HG03460 (cell line): ENCODE measurements around the gene PLOD1.

Experiments used
- ATAC-seq: cut with Tn5 transposase; IDR thresholded peaks from one replicate; pipeline ENCODE4 v1.9.1; 2021; ENCODE audit not compliant: unreplicated experiment

PLOD1 gene

DNA sequence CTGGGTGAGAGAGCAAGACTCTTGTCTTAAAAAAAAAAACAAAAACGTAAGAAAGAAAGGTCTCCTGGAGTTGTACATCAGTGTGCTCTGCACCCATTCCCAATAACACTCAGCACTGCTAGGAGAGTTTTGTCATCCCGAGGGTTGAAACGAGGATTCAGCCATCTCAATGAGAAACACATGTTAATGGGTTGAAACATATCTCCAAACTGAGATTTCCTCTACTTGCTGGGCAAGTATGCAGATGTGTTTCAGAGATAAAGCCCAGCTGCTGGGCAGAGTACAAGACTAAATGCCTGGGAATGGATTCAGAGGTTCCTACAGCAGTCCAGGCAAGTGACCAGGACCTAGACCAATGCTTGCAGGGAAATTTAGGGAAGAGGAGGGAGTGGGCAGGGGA is 43.1 kb downstream of the PLOD1 start:
- no peak for ATAC-seq

DNA sequence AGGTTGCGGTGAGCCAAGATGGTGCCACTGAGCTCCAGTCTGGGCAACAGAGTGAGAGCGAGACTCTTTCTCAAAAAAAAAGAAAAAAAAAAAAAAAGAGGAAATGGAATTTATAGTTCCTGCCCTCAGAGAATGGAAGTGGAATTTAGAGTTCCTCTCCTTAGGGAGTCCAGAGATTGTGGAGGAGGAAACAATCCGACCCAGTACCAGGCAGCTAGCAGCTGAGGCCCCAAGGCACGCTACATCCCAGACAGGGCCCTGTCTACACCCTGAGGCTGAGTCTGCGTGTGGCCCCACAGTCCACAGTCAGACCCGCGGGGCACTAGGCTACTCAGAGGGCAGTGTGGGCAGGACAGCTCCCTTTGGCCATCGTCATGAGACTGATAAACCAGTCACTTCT is 43.8 kb downstream of the PLOD1 start:
- ATAC-seq = no peak

DNA sequence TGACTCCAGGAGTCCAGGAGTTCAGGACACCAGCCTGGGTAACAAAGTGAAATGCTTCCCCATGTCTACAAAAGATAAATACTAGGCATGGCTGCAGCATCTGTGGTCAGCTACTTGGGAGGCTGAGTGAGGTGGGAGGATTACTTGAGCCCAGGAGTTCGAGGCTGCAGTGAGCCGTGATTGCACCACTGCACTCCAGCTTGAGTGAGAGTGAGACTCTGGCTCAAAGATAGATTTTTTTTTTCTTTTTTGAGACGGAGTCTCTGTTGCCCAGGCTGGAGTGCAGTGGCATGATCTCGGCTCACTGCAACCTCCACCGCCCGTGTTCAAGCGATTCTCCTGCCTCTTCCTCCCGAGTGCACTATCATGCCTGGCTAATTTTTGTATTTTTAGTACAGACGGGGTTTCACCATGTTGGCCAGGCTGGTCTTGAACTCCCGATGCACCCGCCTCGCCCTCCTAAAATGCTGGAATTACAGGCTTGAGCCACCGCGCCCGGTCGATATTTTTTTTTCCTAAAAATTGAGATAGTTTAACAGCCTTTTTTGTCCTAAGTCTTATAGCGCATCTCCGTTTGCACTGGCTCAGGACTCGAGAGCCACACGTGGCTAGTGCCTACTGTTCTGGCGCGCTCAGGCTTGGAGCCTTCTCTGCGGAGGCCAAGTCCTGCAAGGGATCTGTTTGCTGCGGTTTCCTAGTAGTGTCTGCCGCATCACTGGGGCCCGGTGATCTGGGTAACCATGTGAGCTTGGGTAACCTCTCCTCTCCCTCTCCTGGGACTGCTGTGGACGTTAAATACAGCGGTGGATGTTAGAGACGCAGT is 44.7 kb downstream of the PLOD1 start:
- ATAC-seq = no peak

DNA sequence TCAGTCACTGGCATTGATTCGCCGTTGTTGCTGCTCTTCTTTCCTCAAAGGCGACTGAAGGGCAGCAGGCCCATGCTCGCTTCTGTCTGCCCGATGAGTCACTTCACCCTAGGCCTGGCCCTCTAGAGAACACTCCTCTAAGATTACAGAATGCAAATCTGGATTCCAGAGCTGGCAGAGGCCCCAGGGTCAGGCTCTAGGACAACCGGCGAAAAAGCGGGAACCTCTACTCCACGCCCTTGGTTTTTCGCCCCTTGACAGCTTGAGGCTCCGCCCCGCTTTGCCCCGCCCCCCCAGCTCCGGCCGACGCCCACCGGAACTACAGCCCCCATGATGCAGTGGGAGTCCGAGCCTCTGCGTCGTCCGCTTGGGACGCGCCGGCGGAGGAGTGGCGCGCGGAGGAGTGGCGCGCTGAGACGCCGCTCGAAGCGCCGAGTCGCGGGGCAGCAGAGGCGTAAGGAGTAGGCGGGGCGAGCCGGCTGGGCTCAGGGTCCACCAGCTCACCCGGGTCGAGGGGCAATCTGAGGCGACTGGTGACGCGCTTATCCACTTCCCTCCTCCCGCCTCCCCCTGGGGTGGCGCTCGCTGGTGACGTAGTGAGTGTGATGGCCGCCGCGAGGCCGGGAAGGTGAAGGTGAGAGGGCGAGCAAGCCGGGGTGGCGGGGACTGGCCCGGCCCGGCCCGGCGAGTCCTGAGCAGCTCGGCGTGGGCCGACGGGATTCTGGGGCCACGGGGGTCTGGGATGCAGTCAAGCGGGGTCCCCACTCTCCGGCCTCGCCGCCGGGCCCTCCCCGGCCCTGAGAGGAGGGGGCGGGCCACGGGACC is 45.5 kb downstream of the PLOD1 start, which contains the start of gene MFN2:
Gene MFN2, plus strand, starts transcription at position 594 of the 825 bp plus-strand sequence. CDS start 8,725 bp downstream, outside the sequence.
- ATAC-seq = peak; percentile 85

DNA sequence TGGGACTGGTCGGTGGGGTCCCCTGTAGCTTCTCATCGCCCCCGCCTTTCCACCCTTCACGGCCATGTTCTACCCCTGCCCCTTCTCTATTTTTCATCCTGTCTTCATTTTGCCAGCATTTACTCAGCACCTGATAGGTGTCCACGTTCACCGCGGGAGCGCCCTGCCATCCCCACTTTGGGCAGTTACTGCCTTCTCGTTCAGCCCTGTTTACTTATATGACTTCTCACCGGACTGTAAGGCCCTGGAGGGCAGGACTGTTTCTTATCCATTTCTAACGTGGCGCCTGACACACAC is 46.1 kb downstream of the PLOD1 start:
- no peak for ATAC-seq

DNA sequence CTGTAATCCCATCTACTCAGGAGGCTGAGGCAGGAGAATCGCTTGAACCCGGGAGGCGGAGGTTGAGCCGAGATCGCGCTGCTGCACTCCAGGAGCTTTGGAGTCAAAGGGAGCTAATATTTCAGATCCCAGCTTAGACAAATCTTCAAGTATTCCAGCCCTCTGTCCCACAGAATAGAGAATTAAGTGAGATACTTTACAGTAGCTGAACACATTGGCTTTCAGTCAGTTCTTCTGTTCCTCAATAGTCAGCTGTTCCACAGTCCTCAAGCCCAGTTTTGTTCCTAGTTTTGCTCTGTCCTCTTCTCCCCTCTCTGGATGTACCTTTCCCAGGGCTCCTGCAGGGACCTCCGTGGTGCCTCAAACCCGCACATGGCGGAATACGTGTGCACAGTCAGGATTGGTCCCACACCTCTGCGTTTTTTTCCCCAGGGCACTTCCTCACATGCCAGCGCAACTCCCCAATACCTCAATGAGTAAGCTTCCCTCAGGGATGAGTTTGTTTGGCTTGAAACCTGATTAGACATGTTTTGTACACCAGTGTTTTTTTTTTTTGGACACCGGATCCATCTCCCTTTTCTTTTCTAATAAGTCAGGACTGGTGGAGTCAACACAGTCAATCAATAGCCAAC is 47.0 kb downstream of the PLOD1 start:
- no peak for ATAC-seq

DNA sequence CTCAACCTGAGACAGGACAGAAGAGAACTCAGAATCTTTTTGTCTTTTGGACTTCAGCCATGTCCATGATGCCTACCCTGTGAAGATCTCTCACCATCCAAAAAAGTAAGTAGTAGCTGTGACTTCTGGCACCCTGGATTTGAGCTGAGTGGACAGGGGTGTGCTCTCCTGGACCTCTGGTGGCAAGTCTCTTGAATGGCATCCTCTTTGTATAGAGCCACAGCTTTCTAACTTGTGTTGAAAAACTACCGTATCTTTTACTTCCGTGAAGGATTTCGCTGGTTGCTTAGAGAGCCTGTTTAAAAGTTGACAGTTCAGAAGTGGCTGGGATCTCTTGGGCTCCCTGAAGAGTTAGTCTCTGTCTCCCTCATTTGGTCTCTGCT is 47.5 kb downstream of the PLOD1 start:
- ATAC-seq = no peak

DNA sequence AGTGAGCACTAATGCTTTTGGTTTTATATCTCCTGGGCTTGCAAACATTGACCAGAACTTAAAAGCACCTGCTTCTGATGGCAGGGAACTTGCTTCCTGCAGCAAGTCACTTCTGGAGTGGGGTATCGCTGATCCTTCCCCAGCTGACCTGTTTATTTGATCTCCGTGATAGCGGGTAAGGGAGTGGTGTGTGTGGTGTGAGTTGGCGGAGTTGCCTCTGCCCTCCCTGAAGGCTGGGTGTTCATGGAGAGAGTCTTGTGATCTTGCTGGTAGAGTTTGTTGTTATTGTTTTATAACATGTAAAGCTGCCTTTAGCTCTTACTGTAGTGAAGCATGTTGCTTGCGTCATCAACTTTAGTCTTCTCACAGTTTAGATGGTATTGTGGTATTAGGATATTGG is 49.6 kb downstream of the PLOD1 start:
- no peak for ATAC-seq

DNA sequence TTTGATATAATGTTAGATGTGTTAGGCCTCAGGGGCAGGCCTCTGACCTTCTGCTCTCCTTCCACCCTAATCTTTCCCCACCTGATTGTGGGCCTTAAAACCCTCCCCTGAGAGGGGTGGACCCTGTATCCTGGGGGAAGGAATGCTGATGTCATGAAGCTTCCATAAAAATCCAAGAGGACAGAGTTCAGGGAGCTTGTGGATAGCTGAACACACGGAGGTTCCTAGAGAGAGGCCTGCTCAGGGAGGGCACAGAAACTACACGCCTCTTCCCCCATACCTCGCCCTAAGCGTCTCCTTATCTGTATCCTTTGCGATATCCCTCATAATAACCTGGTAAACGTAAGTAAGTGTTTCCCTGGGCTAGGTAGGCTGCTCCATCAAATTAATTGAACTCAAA is 50.1 kb downstream of the PLOD1 start:
- ATAC-seq = no peak

DNA sequence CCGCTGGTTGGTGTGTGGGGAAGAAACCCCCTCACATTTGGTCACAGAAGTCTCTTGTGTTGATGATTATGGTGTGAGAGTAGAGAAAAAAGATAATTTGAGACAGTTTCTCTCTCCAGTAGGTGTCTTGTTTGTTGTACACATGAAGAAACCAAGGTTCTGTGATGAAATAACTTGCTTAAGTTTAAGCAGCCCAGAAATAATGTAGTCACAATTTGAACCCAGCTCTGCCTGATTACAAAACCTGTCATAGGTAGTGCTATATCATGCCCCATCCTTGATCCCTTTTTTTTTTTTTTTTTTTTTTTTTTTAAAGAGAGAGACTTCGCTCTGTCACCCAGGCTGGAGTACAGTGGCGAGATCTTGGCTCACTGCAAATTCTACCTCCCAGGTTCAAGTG is 50.7 kb downstream of the PLOD1 start:
- ATAC-seq = no peak

DNA sequence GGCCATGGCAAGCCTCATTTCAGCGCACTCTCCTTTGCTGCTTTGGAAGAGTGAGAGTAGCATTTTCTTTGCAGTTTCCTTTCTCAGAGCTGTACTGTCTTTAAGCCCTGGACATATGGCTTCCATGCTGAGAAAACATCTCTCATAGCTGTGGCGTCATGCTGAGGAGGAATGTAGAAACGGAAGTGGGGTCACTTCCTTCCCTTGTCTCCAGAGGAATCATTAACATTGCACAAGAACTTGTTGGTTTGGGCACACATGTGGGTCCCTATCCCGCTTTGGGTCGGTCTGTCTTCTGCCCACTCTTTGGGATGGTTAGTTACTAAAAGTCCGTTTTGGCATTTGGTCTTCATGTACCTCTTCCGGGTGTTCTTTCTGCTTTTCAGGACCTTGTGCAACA is 51.3 kb downstream of the PLOD1 start:
- ATAC-seq = no peak

DNA sequence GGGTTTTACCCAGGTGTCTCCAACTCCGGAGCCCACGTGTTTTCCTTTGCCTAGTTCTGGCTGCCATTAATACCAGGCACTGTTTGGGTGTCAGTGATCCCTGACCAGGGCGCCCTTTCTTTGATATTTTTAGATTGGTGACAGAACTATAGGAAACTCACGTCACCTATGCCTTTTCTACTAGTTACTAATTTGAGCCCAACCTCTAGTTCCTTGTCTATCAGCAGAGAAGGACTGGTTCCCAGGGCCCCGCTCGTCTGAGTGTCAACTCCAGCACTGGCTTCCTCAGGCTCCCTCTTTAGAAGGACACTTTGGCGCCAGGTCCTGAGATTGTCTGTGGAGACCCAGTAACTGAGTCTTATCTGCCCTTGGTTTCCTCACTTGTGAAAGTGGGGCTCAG is 55.2 kb downstream of the PLOD1 start:
- ATAC-seq = no peak

DNA sequence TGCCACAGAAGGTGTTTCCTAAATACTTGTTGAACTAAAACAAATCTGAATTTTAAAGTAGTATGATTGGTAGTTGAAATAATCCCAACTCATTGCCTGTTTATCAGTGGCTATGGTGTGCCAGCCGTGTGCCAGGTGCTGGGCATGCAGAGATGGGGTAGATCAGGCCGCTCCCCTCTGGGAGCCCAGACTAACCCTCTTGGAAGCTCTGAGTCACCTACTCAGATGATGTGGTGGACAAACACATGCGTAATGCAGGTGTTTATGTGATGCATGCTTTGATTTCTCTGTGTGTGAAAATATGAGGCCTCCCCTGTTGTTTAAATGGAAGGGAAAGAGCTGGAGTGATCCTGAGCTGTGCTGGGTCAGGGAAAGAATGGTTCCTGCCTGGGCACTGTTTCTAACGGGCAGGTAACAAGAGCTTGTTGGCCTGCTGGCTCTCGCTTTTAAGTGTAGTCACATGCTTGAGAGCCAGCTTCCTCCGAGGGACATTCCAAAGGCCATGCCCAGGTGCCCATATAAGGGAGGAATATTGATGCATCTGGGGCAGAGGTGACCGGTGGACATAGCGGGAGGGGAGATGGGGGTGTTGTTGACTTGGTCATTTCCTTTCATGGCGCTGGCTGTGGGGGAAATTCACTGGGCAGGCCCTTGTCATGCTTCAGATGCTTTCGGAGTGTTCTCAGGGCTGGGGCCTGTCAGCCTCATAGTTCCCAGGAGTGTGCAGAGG is 56.0 kb downstream of the PLOD1 start:
- no peak for ATAC-seq

DNA sequence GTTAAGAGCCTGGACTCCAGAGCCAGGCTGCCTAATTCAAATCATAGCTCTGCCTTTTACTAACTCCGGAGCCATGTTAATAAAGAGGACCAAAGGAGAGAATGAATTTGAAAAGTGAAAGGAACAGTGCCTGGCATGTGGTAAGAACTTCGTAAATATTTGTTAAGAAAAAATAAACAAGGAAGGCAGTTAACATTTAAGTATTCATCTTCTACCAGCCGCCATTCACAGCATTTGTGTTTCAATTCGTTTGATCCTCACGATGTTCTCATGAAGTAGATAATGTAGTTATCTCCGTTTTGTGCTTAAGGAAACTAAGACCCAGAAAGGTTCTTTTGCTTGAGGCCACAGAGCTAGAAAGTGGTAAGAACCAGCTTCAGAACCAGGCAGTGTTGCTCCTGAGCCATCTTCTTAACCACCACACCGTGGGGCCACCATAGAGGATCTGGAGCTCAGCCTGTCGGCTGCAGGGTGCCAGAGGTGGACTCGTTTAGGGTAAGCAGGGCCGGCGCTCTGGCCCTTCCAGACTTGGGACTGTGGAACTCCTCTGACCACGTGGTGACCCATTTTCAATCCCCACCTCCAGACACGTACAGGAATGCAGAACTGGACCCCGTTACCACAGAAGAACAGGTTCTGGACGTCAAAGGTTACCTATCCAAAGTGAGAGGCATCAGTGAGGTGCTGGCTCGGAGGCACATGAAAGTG is 57.6 kb downstream of the PLOD1 start:
- no peak for ATAC-seq

DNA sequence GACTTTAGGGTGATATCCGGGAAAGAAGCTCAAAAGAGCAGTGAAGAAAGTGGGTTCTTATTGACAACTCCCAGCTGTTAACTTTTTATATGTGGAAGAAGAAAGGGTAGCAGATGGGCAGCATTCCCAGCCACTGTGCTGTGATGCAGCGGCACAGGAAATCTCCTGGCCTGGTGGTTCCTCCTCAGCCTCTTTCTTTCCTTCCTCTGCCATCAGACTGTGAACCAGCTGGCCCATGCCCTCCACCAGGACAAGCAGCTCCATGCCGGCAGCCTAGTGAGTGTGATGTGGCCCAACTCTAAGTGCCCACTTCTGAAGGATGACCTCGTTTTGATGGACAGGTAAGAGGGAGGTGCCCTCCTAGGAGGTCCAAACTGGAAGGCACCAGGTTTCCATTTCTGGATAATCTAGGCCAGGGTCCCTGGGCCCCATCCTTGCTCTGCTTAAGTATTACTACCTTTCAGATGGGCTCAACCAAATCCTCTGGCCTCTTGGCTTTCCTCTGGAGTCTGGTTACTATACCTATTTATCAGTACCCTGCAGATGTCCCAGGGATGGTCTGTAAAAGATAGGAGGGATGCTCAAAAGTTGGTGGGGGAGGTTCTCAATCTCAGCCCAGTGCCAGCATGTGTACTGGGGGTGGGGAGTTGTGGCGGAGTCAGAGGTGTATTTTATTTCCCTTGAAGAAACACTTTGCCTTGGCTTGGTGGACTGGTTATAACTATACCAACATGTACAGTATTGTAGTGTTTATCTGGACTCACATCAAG is 62.7 kb downstream of the PLOD1 start:
- ATAC-seq = no peak

DNA sequence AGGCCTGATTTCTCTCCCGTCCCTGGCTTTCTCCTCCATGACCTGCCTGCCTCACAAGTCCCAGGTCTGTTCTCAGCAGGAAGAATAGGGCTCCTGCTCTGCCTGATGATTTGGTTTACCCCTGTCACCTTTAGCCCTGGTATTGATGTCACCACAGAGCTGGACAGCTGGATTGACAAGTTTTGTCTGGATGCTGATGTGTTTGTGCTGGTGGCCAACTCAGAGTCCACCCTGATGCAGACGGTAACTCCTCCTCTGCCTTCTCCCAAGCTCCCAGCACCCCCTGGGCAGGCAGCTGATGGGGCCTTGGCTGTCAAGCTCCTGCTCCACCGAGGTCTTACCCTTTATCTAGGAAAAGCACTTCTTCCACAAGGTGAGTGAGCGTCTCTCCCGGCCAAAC is 64.1 kb downstream of the PLOD1 start:
- no peak for ATAC-seq

DNA sequence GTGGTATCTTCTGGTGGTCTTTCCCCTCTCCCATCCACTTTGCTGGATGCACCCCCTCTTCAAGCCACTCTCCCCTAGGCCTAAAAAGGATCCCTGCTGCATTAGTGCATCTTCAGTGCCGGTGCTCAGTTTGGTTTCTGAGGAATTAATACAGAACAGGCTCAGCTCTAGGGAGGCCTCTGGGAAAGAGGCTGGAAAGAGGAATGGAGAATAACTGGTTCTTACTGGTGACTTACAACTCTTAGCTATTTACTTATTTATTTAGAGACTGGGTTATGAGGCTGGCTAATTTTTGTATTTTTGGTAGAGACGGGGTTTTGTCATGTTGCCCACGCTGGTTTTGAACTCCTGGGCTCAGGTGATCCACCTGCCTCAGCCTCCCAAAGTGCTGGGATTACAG is 64.7 kb downstream of the PLOD1 start:
- ATAC-seq = no peak

DNA sequence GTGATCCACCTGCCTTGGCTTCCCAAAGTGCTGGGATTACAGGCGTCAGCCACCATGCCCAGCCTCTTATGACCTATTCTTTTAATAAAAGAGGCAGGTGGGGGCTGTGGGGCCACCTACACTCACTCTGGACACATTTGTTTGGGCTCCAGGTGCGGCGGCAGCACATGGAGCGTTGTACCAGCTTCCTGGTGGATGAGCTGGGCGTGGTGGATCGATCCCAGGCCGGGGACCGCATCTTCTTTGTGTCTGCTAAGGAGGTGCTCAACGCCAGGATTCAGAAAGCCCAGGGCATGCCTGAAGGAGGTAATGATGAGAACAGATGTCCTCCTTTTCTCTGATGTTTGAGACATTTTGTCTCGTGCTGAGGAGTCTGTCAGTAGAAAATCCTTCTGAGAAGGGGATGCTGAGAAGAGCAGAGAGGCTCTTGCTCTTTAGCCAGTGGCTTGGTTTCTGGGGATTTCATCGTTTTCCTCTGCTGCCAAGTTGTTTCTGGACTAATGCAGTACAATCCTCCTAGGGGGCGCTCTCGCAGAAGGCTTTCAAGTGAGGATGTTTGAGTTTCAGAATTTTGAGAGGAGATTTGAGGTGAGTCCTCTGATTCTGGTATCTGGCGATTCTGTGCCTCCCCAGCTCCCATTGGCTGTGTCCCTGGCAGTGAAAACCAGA is 66.9 kb downstream of the PLOD1 start:
- ATAC-seq = no peak

DNA sequence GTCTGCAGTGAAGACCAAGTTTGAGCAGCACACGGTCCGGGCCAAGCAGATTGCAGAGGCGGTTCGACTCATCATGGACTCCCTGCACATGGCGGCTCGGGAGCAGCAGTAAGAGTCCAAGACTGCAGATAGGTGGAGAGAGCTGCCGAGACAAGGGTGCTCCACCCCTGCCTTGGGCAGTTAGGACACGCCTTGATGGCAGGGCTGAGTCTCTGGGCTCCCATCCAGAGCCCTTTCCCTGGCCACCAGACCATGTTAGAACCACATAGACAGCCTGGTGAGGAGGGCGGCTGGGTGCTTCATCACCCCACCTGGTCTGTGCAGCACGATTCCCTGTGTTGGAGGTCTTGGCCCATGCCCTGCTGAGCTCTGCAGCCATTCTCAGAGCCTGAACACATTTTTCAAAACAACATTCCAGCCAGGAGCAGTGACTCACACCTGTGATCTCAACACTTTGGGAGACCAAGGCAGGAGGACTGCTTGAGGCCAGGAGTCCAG is 67.5 kb downstream of the PLOD1 start:
- no peak for ATAC-seq
